Epidermal melanocyte (primary cell): ENCODE measurements around the gene ANKRD33B.
"Not testable (repeated sequence)": the region's sequence is repeated elsewhere in the genome, so short reads cannot be mapped to it uniquely, and the experiment has no call there.

Source experiments
- DNase-seq: peaks from one replicate; pipeline ENCODE4 v3.0.0; 2011; ENCODE audit warnings: low spot score; ENCODE audit not compliant: insufficient read length

The ANKRD33B gene

GRCh38 chr5:10634050-10634449 lies 70.2 kb downstream of the ANKRD33B start:
- DNase-seq = no peak

GRCh38 chr5:10634562-10634961 lies 70.7 kb downstream of the ANKRD33B start:
- no peak for DNase-seq

GRCh38 chr5:10635257-10635866 lies 71.5 kb downstream of the ANKRD33B start:
- DNase-seq = no peak

GRCh38 chr5:10635867-10636350 lies 72.0 kb downstream of the ANKRD33B start:
- no peak for DNase-seq

GRCh38 chr5:10636363-10637142 lies 72.7 kb downstream of the ANKRD33B start:
- DNase-seq = no peak

GRCh38 chr5:10637944-10638343 lies 74.1 kb downstream of the ANKRD33B start:
- DNase-seq = no peak

- DNase-seq = not testable (repeated sequence)
Observed at GRCh38 chr5:10638723-10639122, 74.9 kb downstream of the ANKRD33B start.

- DNase-seq = no peak
Observed at GRCh38 chr5:10639846-10640368, 76.0 kb downstream of the ANKRD33B start.

GRCh38 chr5:10642367-10642766 lies 78.5 kb downstream of the ANKRD33B start:
- DNase-seq = no peak

GRCh38 chr5:10644192-10644591 lies 80.3 kb downstream of the ANKRD33B start:
- DNase-seq = no peak

GRCh38 chr5:10645146-10645545 lies 81.3 kb downstream of the ANKRD33B start:
- DNase-seq = no peak

- no peak for DNase-seq
Observed at GRCh38 chr5:10645671-10646070, 81.8 kb downstream of the ANKRD33B start.

- DNase-seq = no peak
Observed at GRCh38 chr5:10647640-10648039, 83.8 kb downstream of the ANKRD33B start.

GRCh38 chr5:10648806-10649665 lies 85.2 kb downstream of the ANKRD33B start:
- DNase-seq = no peak

- DNase-seq = no peak
Observed at GRCh38 chr5:10649666-10650380, 86.0 kb downstream of the ANKRD33B start.

- DNase-seq = no peak
Observed at GRCh38 chr5:10652151-10652550, 88.3 kb downstream of the ANKRD33B start.

- DNase-seq = no peak
Observed at GRCh38 chr5:10652606-10653005, 88.7 kb downstream of the ANKRD33B start.

- DNase-seq = no peak
Observed at GRCh38 chr5:10653043-10653442, 89.2 kb downstream of the ANKRD33B start.

- no peak for DNase-seq
Observed at GRCh38 chr5:10653751-10654400, 90.0 kb downstream of the ANKRD33B start.

GRCh38 chr5:10654566-10654965 lies 90.7 kb downstream of the ANKRD33B start:
- no peak for DNase-seq
